ENCODE measurements around the gene DRD5. TPM values are rescaled to one million over a fixed set of nuclear protein-coding genes. Genes with fewer than 3 reads are reported as not detected.

DRD5 gene
- total RNA-seq, 1 donor from 2014 or later: not detected

DNA sequence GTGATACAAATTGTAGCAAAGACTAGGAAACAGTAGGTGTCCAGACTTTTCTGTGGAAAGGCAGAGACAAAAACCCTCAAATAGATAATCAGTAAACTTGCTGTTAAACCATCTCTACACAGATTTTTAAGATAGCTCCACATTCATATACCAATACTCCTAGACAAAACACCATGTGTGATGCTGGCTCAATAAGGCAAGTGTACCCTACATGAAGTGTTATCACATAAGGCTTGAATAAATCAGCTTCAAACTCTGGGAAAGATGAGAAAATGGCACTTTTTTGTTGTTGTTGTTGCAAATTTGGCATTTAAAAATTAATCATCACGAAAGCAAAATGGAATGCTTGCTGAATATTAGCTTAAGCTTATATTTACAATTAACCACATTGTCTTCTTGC, 45.1 kb downstream of the DRD5 start:
- Histone ChIP-seq H3K36me3 (ENCODE audit: control insufficient read depth, insufficient read depth, low read length) (no peaks in the 10 kb centered on the region), H3K27me3 (ENCODE audit: control insufficient read depth, insufficient read depth, low read length) (no peaks in the 10 kb centered on the region), H3K4me3 (ENCODE audit: low read depth, low read length) (no peak overlapping the region)
- TF ChIP-seq, protein P1, sequence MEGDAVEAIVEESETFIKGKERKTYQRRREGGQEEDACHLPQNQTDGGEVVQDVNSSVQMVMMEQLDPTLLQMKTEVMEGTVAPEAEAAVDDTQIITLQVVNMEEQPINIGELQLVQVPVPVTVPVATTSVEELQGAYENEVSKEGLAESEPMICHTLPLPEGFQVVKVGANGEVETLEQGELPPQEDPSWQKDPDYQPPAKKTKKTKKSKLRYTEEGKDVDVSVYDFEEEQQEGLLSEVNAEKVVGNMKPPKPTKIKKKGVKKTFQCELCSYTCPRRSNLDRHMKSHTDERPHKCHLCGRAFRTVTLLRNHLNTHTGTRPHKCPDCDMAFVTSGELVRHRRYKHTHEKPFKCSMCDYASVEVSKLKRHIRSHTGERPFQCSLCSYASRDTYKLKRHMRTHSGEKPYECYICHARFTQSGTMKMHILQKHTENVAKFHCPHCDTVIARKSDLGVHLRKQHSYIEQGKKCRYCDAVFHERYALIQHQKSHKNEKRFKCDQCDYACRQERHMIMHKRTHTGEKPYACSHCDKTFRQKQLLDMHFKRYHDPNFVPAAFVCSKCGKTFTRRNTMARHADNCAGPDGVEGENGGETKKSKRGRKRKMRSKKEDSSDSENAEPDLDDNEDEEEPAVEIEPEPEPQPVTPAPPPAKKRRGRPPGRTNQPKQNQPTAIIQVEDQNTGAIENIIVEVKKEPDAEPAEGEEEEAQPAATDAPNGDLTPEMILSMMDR (IDR thresholded peaks at IDR 0.05; ENCODE audit: insufficient read depth, low read length, poor library complexity, severe bottlenecking): no peak
- DNase-seq (ENCODE audit: low read depth): no peak

DNA sequence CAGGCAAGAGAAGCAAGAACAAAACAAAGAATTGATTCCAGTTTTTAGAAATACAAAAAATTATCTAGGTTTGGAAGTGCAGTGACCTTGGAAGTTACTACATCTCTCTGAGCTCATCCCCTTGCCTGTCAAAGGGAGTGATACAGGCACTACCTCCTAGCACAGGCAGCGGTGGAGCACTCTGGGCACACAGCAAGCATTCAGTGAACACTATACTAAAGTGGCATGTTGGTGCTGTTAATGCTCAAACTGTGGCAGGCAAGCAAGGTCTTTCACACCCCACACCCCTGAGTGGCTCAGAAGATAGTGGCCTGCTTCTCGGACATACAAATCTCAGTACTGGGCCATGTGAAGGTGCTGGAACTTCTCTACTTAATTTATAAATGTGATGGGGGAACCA, 51.2 kb downstream of the DRD5 start:
- DNase-seq (ENCODE audit: low read depth): no peak
- Histone ChIP-seq H3K27me3 (ENCODE audit: control insufficient read depth, insufficient read depth, low read length) (no peaks in the 10 kb centered on the region), H3K4me3 (ENCODE audit: low read depth, low read length) (no peak overlapping the region), H3K36me3 (ENCODE audit: control insufficient read depth, insufficient read depth, low read length) (no peaks in the 10 kb centered on the region)
- TF ChIP-seq, protein P1 (IDR thresholded peaks at IDR 0.05; ENCODE audit: insufficient read depth, low read length, poor library complexity, severe bottlenecking): no peak

DNA sequence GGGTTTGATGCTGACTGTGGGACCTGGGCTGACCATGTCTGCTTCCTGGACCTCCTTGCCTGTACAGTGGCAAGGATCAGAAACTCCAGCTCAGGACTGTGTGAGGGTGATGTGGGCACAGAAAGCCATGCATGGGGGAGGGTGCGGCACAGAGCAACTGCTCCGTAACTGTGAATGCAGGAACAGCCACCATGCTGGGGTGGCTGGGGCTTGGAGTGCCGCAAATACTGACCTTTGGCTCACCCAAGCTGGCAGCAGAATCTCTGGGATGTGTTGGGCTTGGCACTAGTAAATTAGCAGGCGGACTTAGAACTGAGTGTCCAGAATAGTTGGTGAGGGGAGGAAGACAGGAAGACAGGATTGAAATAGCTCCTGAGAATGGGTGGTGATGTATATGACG, 52.0 kb downstream of the DRD5 start:
- no peak overlapping the region for H3K4me3 ChIP-seq (ENCODE audit: low read depth, low read length)
- DNase-seq (ENCODE audit: low read depth): no peak
- no peaks in the 10 kb centered on the region for H3K27me3 ChIP-seq (ENCODE audit: control insufficient read depth, insufficient read depth, low read length)
- TF ChIP-seq, protein P1 (IDR thresholded peaks at IDR 0.05; ENCODE audit: insufficient read depth, low read length, poor library complexity, severe bottlenecking): no peak
- no peaks in the 10 kb centered on the region for H3K36me3 ChIP-seq (ENCODE audit: control insufficient read depth, insufficient read depth, low read length)

Other genes starting within 250 kb of the DRD5 start
- gene SLC2A9, start 239.9 kb downstream of the DRD5 start, total RNA-seq: 2.3 and 3.6 TPM in 2 replicates